GM21723 (cell line): ENCODE results near the gene TTC21A.

Experiments
- ATAC-seq: cut with Tn5 transposase; IDR thresholded peaks from one replicate; pipeline ENCODE4 v1.9.1; 2021; ENCODE audit warnings: mild to moderate bottlenecking, moderate library complexity; ENCODE audit not compliant: unreplicated experiment

TTC21A gene

GRCh38 chr3:39115870-39116269 lies 8.4 kb downstream of the TTC21A start:
- ATAC-seq, result no peak

GRCh38 chr3:39118079-39118478 lies 10.6 kb downstream of the TTC21A start:
- ATAC-seq, result no peak

GRCh38 chr3:39118931-39119660 lies 11.6 kb downstream of the TTC21A start:
- no peak for ATAC-seq

GRCh38 chr3:39121621-39122020 lies 14.1 kb downstream of the TTC21A start:
- no peak for ATAC-seq

- ATAC-seq, result peak; percentile 76
These were observed 15.3 kb downstream of the TTC21A start for GRCh38 chr3:39122813-39123212.

- no peak for ATAC-seq
These were observed 17.7 kb downstream of the TTC21A start for GRCh38 chr3:39124876-39125840.

GRCh38 chr3:39125841-39126500 lies 18.5 kb downstream of the TTC21A start:
- no peak for ATAC-seq

GRCh38 chr3:39126532-39127071 lies 19.1 kb downstream of the TTC21A start:
- no peak for ATAC-seq

- ATAC-seq, result no peak
These were observed 19.9 kb downstream of the TTC21A start for GRCh38 chr3:39127269-39127907.

GRCh38 chr3:39127908-39128304 lies 20.4 kb downstream of the TTC21A start:
- no peak for ATAC-seq

GRCh38 chr3:39128951-39129350 lies 21.5 kb downstream of the TTC21A start:
- no peak for ATAC-seq

- no peak for ATAC-seq
These were observed 22.5 kb downstream of the TTC21A start for GRCh38 chr3:39130026-39130425.

GRCh38 chr3:39130693-39131265 lies 23.3 kb downstream of the TTC21A start:
- no peak for ATAC-seq

- ATAC-seq, result no peak
These were observed 24.9 kb downstream of the TTC21A start for GRCh38 chr3:39132096-39133092.

- ATAC-seq, result no peak
These were observed 25.6 kb downstream of the TTC21A start for GRCh38 chr3:39133093-39133490.

- no peak for ATAC-seq
These were observed 26.3 kb downstream of the TTC21A start for GRCh38 chr3:39133822-39134221.

- no peak for ATAC-seq
These were observed 26.8 kb downstream of the TTC21A start for GRCh38 chr3:39134305-39134704.

- no peak for ATAC-seq
These were observed 27.8 kb downstream of the TTC21A start for GRCh38 chr3:39135170-39135805.
